ENCODE measurements around the gene PLA2G4D. TPM values are rescaled to one million over a fixed set of nuclear protein-coding genes. Genes with fewer than 3 reads are reported as not detected.

The PLA2G4D gene
- total RNA-seq, 1 donor from 2014 or later: not detected

- H3K4me3 Mint-ChIP-seq (ENCODE audit: unreplicated experiment): no peak overlapping the region
- peaks cover 1% of the 10 kb centered on the region for H3K27me3 Mint-ChIP-seq (ENCODE audit: unreplicated experiment)
- no peak for DNase-seq
- H3K36me3 Mint-ChIP-seq (ENCODE audit: unreplicated experiment): no peaks in the 10 kb centered on the region
- TF ChIP-seq CTCF (IDR thresholded peaks at IDR 0.05; ENCODE audit: partially characterized antibody, unreplicated experiment): no peak
- H3K27ac Mint-ChIP-seq (ENCODE audit: unreplicated experiment): no peak overlapping the region
- H3K9me3 Mint-ChIP-seq (ENCODE audit: unreplicated experiment): peaks cover 3% of the 10 kb centered on the region
- H3K4me1 Mint-ChIP-seq (ENCODE audit: low read depth, unreplicated experiment): no peaks in the 10 kb centered on the region
Observed at GRCh38 chr15:42110367-42110766, 16.0 kb upstream of the PLA2G4D start.

- no peak overlapping the region for H3K27ac Mint-ChIP-seq (ENCODE audit: unreplicated experiment)
- no peaks in the 10 kb centered on the region for H3K4me1 Mint-ChIP-seq (ENCODE audit: low read depth, unreplicated experiment)
- peaks cover 3% of the 10 kb centered on the region for H3K9me3 Mint-ChIP-seq (ENCODE audit: unreplicated experiment)
- no peak for DNase-seq
- TF ChIP-seq CTCF (IDR thresholded peaks at IDR 0.05; ENCODE audit: partially characterized antibody, unreplicated experiment): no peak
- no peaks in the 10 kb centered on the region for H3K36me3 Mint-ChIP-seq (ENCODE audit: unreplicated experiment)
- H3K4me3 Mint-ChIP-seq (ENCODE audit: unreplicated experiment): no peak overlapping the region
- H3K27me3 Mint-ChIP-seq (ENCODE audit: unreplicated experiment): peaks cover 1% of the 10 kb centered on the region
Observed at GRCh38 chr15:42108806-42109205, 14.4 kb upstream of the PLA2G4D start.

- Mint-ChIP-seq H3K4me1 (ENCODE audit: low read depth, unreplicated experiment) (no peaks in the 10 kb centered on the region), H3K27me3 (ENCODE audit: unreplicated experiment) (peaks cover 1% of the 10 kb centered on the region), H3K9me3 (ENCODE audit: unreplicated experiment) (peaks cover 3% of the 10 kb centered on the region), H3K27ac (ENCODE audit: unreplicated experiment) (no peak overlapping the region), H3K4me3 (ENCODE audit: unreplicated experiment) (no peak overlapping the region), H3K36me3 (ENCODE audit: unreplicated experiment) (no peaks in the 10 kb centered on the region)
- TF ChIP-seq CTCF (IDR thresholded peaks at IDR 0.05; ENCODE audit: partially characterized antibody, unreplicated experiment): no peak
- DNase-seq: no peak
Observed at GRCh38 chr15:42108189-42108588, 13.8 kb upstream of the PLA2G4D start.

GRCh38 chr15:42107473-42107872, 13.1 kb upstream of the PLA2G4D start:
- H3K9me3 Mint-ChIP-seq (ENCODE audit: unreplicated experiment): peaks cover 1% of the 10 kb centered on the region
- DNase-seq: no peak
- H3K4me1 Mint-ChIP-seq (ENCODE audit: low read depth, unreplicated experiment): no peaks in the 10 kb centered on the region
- no peak for TF ChIP-seq CTCF (IDR thresholded peaks at IDR 0.05; ENCODE audit: partially characterized antibody, unreplicated experiment)
- H3K27me3 Mint-ChIP-seq (ENCODE audit: unreplicated experiment): peaks cover 1% of the 10 kb centered on the region
- no peaks in the 10 kb centered on the region for H3K36me3 Mint-ChIP-seq (ENCODE audit: unreplicated experiment)
- H3K27ac Mint-ChIP-seq (ENCODE audit: unreplicated experiment): no peak overlapping the region
- no peak overlapping the region for H3K4me3 Mint-ChIP-seq (ENCODE audit: unreplicated experiment)

GRCh38 chr15:42106288-42106687, 11.9 kb upstream of the PLA2G4D start:
- peaks cover 1% of the 10 kb centered on the region for H3K27me3 Mint-ChIP-seq (ENCODE audit: unreplicated experiment)
- H3K27ac Mint-ChIP-seq (ENCODE audit: unreplicated experiment): no peak overlapping the region
- H3K9me3 Mint-ChIP-seq (ENCODE audit: unreplicated experiment): no peaks in the 10 kb centered on the region
- no peaks in the 10 kb centered on the region for H3K36me3 Mint-ChIP-seq (ENCODE audit: unreplicated experiment)
- H3K4me1 Mint-ChIP-seq (ENCODE audit: low read depth, unreplicated experiment): no peaks in the 10 kb centered on the region
- H3K4me3 Mint-ChIP-seq (ENCODE audit: unreplicated experiment): no peak overlapping the region
- TF ChIP-seq CTCF (IDR thresholded peaks at IDR 0.05; ENCODE audit: partially characterized antibody, unreplicated experiment): no peak
- DNase-seq: no peak
